HG03575 (cell line): ENCODE measurements around the gene PSD4.

Experiments
- ATAC-seq: cut with Tn5 transposase; IDR thresholded peaks from one replicate; pipeline ENCODE4 v1.9.1; 2021; ENCODE audit not compliant: unreplicated experiment, insufficient number of reproducible peaks, low FRiP score; ENCODE audit errors: extremely low read depth

The PSD4 gene

GRCh38 chr2:113242327-113242726 is 68.6 kb downstream of the PSD4 start:
- ATAC-seq, result no peak

GRCh38 chr2:113245276-113245711 is 71.5 kb downstream of the PSD4 start:
- ATAC-seq, result no peak

- no peak for ATAC-seq
These were observed 72.8 kb downstream of the PSD4 start for GRCh38 chr2:113246606-113247005.

GRCh38 chr2:113248997-113249770 is 75.4 kb downstream of the PSD4 start:
- no peak for ATAC-seq

GRCh38 chr2:113251118-113251517 is 77.3 kb downstream of the PSD4 start:
- no peak for ATAC-seq

GRCh38 chr2:113252047-113252590 is 78.3 kb downstream of the PSD4 start:
- ATAC-seq, result no peak

- ATAC-seq, result no peak
These were observed 79.7 kb downstream of the PSD4 start for GRCh38 chr2:113253453-113253852.

GRCh38 chr2:113255140-113256070 is 81.6 kb downstream of the PSD4 start:
- no peak for ATAC-seq

GRCh38 chr2:113257516-113258264 is 83.9 kb downstream of the PSD4 start:
- ATAC-seq, result no peak

- ATAC-seq, result no peak
These were observed 84.8 kb downstream of the PSD4 start for GRCh38 chr2:113258471-113259147.
